ENCODE measurements around the gene RIC3. TPM values are rescaled to one million over a fixed set of nuclear protein-coding genes. Genes with fewer than 3 reads are reported as not detected.
A peak's percentile ranks its signal among the peaks of the same experiment; 100 is the strongest.
"Not testable (repeated sequence)": the region's sequence is repeated elsewhere in the genome, so short reads cannot be mapped to it uniquely, and the experiment has no call there.

Gene RIC3
- polyA plus RNA-seq, 4 donors, result 0.45 to 3.7 (median 1.8) TPM

- Histone ChIP-seq H3K4me3 (ENCODE audit: low read depth in 1 of 3, low read length in 3 of 3) (no peak overlapping the region), H3K4me1 (ENCODE audit: control insufficient read depth in 3 of 3, insufficient read depth in 2 of 3, low read depth in 1 of 3, low read length in 2 of 3) (no peaks in the 10 kb centered on the region), H3K9me3 (ENCODE audit: control insufficient read depth in 2 of 2, insufficient read depth in 1 of 2, low read depth in 1 of 2, low read length in 1 of 2) (no peaks in the 10 kb centered on the region), H3K27me3 (ENCODE audit: control insufficient read depth in 3 of 3, insufficient read depth in 3 of 3, low read length in 3 of 3) (peaks cover 0 to 16% (median 6%) of the 10 kb centered on the region in 3 donors), H3K27ac (ENCODE audit: low read depth in 1 of 3, low read length in 2 of 3) (no peak overlapping the region), H3K36me3 (ENCODE audit: control insufficient read depth in 3 of 3, insufficient read depth in 2 of 3, low read depth in 1 of 3, low read length in 3 of 3) (no peaks in the 10 kb centered on the region)
- WGBS, 3 donors, result 31 to 67% (median 50%) methylated on average over 1 of the region's 1 CpG
- no peak for DNase-seq
- FAIRE-seq, result no peak
Observed at GRCh38 chr11:8178297-8178696, 9.5 kb upstream of the RIC3 start.

- DNase-seq (no peak), FAIRE-seq (no peak)
- H3K9me3 ChIP-seq (ENCODE audit: control insufficient read depth in 2 of 2, insufficient read depth in 1 of 2, low read depth in 1 of 2, low read length in 1 of 2), result no peaks in the 10 kb centered on the region
- H3K27me3 ChIP-seq (ENCODE audit: control insufficient read depth in 3 of 3, insufficient read depth in 3 of 3, low read length in 3 of 3), result peaks cover 0 to 16% (median 6%) of the 10 kb centered on the region in 3 donors
- no peaks in the 10 kb centered on the region for H3K4me1 ChIP-seq (ENCODE audit: control insufficient read depth in 3 of 3, insufficient read depth in 2 of 3, low read depth in 1 of 3, low read length in 2 of 3)
- no peak overlapping the region for H3K4me3 ChIP-seq (ENCODE audit: low read depth in 1 of 3, low read length in 3 of 3)
- H3K27ac ChIP-seq (ENCODE audit: low read depth in 1 of 3, low read length in 2 of 3), result no peak overlapping the region
- H3K36me3 ChIP-seq (ENCODE audit: control insufficient read depth in 3 of 3, insufficient read depth in 2 of 3, low read depth in 1 of 3, low read length in 3 of 3), result no peaks in the 10 kb centered on the region
- 50 to 55% (median 52%) methylated on average over 5 of the region's 5 CpGs for WGBS, 3 donors
Observed at GRCh38 chr11:8177136-8177535, 8.3 kb upstream of the RIC3 start.

- DNase-seq, result peak in 1 of 2 donors; percentile 5
- Histone ChIP-seq H3K4me3 (ENCODE audit: low read depth in 1 of 3, low read length in 3 of 3) (no peak overlapping the region), H3K27me3 (ENCODE audit: control insufficient read depth in 3 of 3, insufficient read depth in 3 of 3, low read length in 3 of 3) (peaks cover 0 to 27% (median 7%) of the 10 kb centered on the region in 3 donors), H3K36me3 (ENCODE audit: control insufficient read depth in 3 of 3, insufficient read depth in 2 of 3, low read depth in 1 of 3, low read length in 3 of 3) (no peaks in the 10 kb centered on the region), H3K9me3 (ENCODE audit: control insufficient read depth in 2 of 2, insufficient read depth in 1 of 2, low read depth in 1 of 2, low read length in 1 of 2) (no peaks in the 10 kb centered on the region), H3K27ac (ENCODE audit: low read depth in 1 of 3, low read length in 2 of 3) (no peak overlapping the region), H3K4me1 (ENCODE audit: control insufficient read depth in 3 of 3, insufficient read depth in 2 of 3, low read depth in 1 of 3, low read length in 2 of 3) (no peaks in the 10 kb centered on the region)
- WGBS, 3 donors, result 39 to 47% (median 43%) methylated on average over 4 of the region's 4 CpGs
- FAIRE-seq, result no peak
Observed at GRCh38 chr11:8167796-8168195, 1.0 kb downstream of the RIC3 start.

- Histone ChIP-seq H3K4me1 (ENCODE audit: control insufficient read depth in 3 of 3, insufficient read depth in 2 of 3, low read depth in 1 of 3, low read length in 2 of 3) (no peaks in the 10 kb centered on the region), H3K27ac (ENCODE audit: low read depth in 1 of 3, low read length in 2 of 3) (no peak overlapping the region), H3K4me3 (ENCODE audit: low read depth in 1 of 3, low read length in 3 of 3) (no peak overlapping the region), H3K36me3 (ENCODE audit: control insufficient read depth in 3 of 3, insufficient read depth in 2 of 3, low read depth in 1 of 3, low read length in 3 of 3) (no peaks in the 10 kb centered on the region), H3K27me3 (ENCODE audit: control insufficient read depth in 3 of 3, insufficient read depth in 3 of 3, low read length in 3 of 3) (peaks cover 0 to 20% (median 7%) of the 10 kb centered on the region in 3 donors), H3K9me3 (ENCODE audit: control insufficient read depth in 2 of 2, insufficient read depth in 1 of 2, low read depth in 1 of 2, low read length in 1 of 2) (no peaks in the 10 kb centered on the region)
- FAIRE-seq (no peak), DNase-seq (no peak)
Observed at GRCh38 chr11:8164746-8165145, 4.1 kb downstream of the RIC3 start.

- not testable (repeated sequence) for H3K4me3 ChIP-seq (ENCODE audit: low read depth in 1 of 3, low read length in 3 of 3); DNase-seq; H3K9me3 ChIP-seq (ENCODE audit: control insufficient read depth in 2 of 2, insufficient read depth in 1 of 2, low read depth in 1 of 2, low read length in 1 of 2); FAIRE-seq; H3K27me3 ChIP-seq (ENCODE audit: control insufficient read depth in 3 of 3, insufficient read depth in 3 of 3, low read length in 3 of 3); H3K36me3 ChIP-seq (ENCODE audit: control insufficient read depth in 3 of 3, insufficient read depth in 2 of 3, low read depth in 1 of 3, low read length in 3 of 3); H3K27ac ChIP-seq (ENCODE audit: low read depth in 1 of 3, low read length in 2 of 3); H3K4me1 ChIP-seq (ENCODE audit: control insufficient read depth in 3 of 3, insufficient read depth in 2 of 3, low read depth in 1 of 3, low read length in 2 of 3)
- WGBS, 3 donors, result 79 to 86% (median 83%) methylated on average over 9 to 11 of the region's 13 CpGs
Observed at GRCh38 chr11:8161627-8162304, 7.1 kb downstream of the RIC3 start.

DNA sequence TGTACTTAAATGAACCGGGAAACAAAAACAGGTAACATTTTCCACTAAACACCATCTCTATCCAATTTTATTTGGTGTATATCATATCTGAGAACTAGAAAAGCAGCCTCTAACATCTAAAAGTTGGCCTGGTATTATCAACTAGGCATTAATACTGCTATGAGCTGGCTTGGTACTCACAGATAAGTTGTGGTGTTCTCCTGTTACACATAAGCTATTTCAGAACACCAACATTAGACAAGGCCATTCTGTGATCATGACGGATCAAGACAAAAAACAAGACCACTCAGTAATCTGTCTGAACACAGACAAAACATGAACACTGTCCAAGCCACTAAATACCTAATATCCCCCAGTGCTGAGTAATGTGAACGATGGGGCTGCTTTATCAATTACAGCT is 11.9 kb downstream of the RIC3 start:
- Histone ChIP-seq H3K9me3 (ENCODE audit: control insufficient read depth in 2 of 2, insufficient read depth in 1 of 2, low read depth in 1 of 2, low read length in 1 of 2) (no peaks in the 10 kb centered on the region), H3K4me1 (ENCODE audit: control insufficient read depth in 3 of 3, insufficient read depth in 2 of 3, low read depth in 1 of 3, low read length in 2 of 3) (no peaks in the 10 kb centered on the region), H3K27me3 (ENCODE audit: control insufficient read depth in 3 of 3, insufficient read depth in 3 of 3, low read length in 3 of 3) (no peaks in the 10 kb centered on the region), H3K36me3 (ENCODE audit: control insufficient read depth in 3 of 3, insufficient read depth in 2 of 3, low read depth in 1 of 3, low read length in 3 of 3) (no peaks in the 10 kb centered on the region), H3K4me3 (ENCODE audit: low read depth in 1 of 3, low read length in 3 of 3) (no peak overlapping the region), H3K27ac (ENCODE audit: low read depth in 1 of 3, low read length in 2 of 3) (no peak overlapping the region)
- 80 to 86% (median 85%) methylated on average over 3 of the region's 3 CpGs for WGBS, 3 donors
- FAIRE-seq (no peak), DNase-seq (no peak)

- DNase-seq (no peak), FAIRE-seq (no peak)
- no peaks in the 10 kb centered on the region for H3K4me1 ChIP-seq (ENCODE audit: control insufficient read depth in 3 of 3, insufficient read depth in 2 of 3, low read depth in 1 of 3, low read length in 2 of 3)
- no peak overlapping the region for H3K27ac ChIP-seq (ENCODE audit: low read depth in 1 of 3, low read length in 2 of 3)
- H3K27me3 ChIP-seq (ENCODE audit: control insufficient read depth in 3 of 3, insufficient read depth in 3 of 3, low read length in 3 of 3), result no peaks in the 10 kb centered on the region
- 85 to 87% (median 87%) methylated on average over 6 of the region's 6 CpGs for WGBS, 3 donors
- no peak overlapping the region for H3K4me3 ChIP-seq (ENCODE audit: low read depth in 1 of 3, low read length in 3 of 3)
- H3K36me3 ChIP-seq (ENCODE audit: control insufficient read depth in 3 of 3, insufficient read depth in 2 of 3, low read depth in 1 of 3, low read length in 3 of 3), result no peaks in the 10 kb centered on the region
- H3K9me3 ChIP-seq (ENCODE audit: control insufficient read depth in 2 of 2, insufficient read depth in 1 of 2, low read depth in 1 of 2, low read length in 1 of 2), result no peaks in the 10 kb centered on the region
Observed at GRCh38 chr11:8149726-8150125, 19.1 kb downstream of the RIC3 start.

- no peak for FAIRE-seq
Observed at GRCh38 chr11:8138526-8138925, 30.3 kb downstream of the RIC3 start.

GRCh38 chr11:8127447-8127846 is 41.4 kb downstream of the RIC3 start:
- Histone ChIP-seq H3K4me1 (ENCODE audit: control insufficient read depth in 3 of 3, insufficient read depth in 2 of 3, low read depth in 1 of 3, low read length in 2 of 3) (no peaks in the 10 kb centered on the region), H3K36me3 (ENCODE audit: control insufficient read depth in 3 of 3, insufficient read depth in 2 of 3, low read depth in 1 of 3, low read length in 3 of 3) (no peaks in the 10 kb centered on the region), H3K9me3 (ENCODE audit: control insufficient read depth in 2 of 2, insufficient read depth in 1 of 2, low read depth in 1 of 2, low read length in 1 of 2) (no peaks in the 10 kb centered on the region), H3K27me3 (ENCODE audit: control insufficient read depth in 3 of 3, insufficient read depth in 3 of 3, low read length in 3 of 3) (no peaks in the 10 kb centered on the region), H3K4me3 (ENCODE audit: low read depth in 1 of 3, low read length in 3 of 3) (no peak overlapping the region), H3K27ac (ENCODE audit: low read depth in 1 of 3, low read length in 2 of 3) (no peak overlapping the region)
- FAIRE-seq (no peak), DNase-seq (no peak)
- 60 to 72% (median 71%) methylated on average over 2 of the region's 2 CpGs for WGBS, 3 donors

More at GRCh38 chr11:8138526-8138925, 30.3 kb downstream of the RIC3 start:
- no peak for DNase-seq
- no peaks in the 10 kb centered on the region for H3K27me3 ChIP-seq (ENCODE audit: control insufficient read depth in 3 of 3, insufficient read depth in 3 of 3, low read length in 3 of 3)
- H3K4me3 ChIP-seq (ENCODE audit: low read depth in 1 of 3, low read length in 3 of 3), result no peak overlapping the region
- no peaks in the 10 kb centered on the region for H3K4me1 ChIP-seq (ENCODE audit: control insufficient read depth in 3 of 3, insufficient read depth in 2 of 3, low read depth in 1 of 3, low read length in 2 of 3)
- WGBS, 3 donors, result 90 to 95% (median 91%) methylated on average over 2 of the region's 2 CpGs
- H3K36me3 ChIP-seq (ENCODE audit: control insufficient read depth in 3 of 3, insufficient read depth in 2 of 3, low read depth in 1 of 3, low read length in 3 of 3), result no peaks in the 10 kb centered on the region
- no peak overlapping the region for H3K27ac ChIP-seq (ENCODE audit: low read depth in 1 of 3, low read length in 2 of 3)
- no peaks in the 10 kb centered on the region for H3K9me3 ChIP-seq (ENCODE audit: control insufficient read depth in 2 of 2, insufficient read depth in 1 of 2, low read depth in 1 of 2, low read length in 1 of 2)
